PC-3 (cell line): ENCODE measurements around the gene STRADA. TPM values are rescaled to one million over a fixed set of nuclear protein-coding genes. Genes with fewer than 3 reads are reported as not detected.

Source experiments
- ATAC-seq: fragments of 200-7000 bp; cut with Tn5 transposase; 2 replicates; pipeline ENCODE4 v1.9.1; 2020; ENCODE audit warnings: mild to moderate bottlenecking, moderate library complexity
- BruUV-seq: library from RNA; stranded (reverse); fragments of 400-500 nt; replicated peaks from 2 replicates; lab custom pipeline; 2021; lab: Mats Ljungman, UMichigan
- CTCF ChIA-PET: fragments of 300-600 bp; sonication (Branson Sonifier 250); formaldehyde crosslinking; loops from one replicate; lab custom pipeline; 2022; ENCODE audit warnings: antibody characterized with exemption; lab: Charles Lee
- POLR2A ChIA-PET: fragments of 300-600 bp; sonication (Branson Sonifier 250); formaldehyde crosslinking; loops from one replicate; lab custom pipeline; 2022; ENCODE audit warnings: antibody characterized with exemption; ENCODE audit not compliant: unreplicated experiment; lab: Charles Lee
- DNase-seq: peaks from one replicate; pipeline ENCODE4 v3.0.0-alpha.2; 2015
- H2AFZ ChIP-seq: fragments of 300-600 bp; sonication (generic); 2 replicates; pipeline ENCODE4 v1.6.0; 2016; ENCODE audit warnings: antibody characterized with exemption, low read length
- H3F3A ChIP-seq: fragments of 300-600 bp; sonication (generic); one replicate; pipeline ENCODE4 v1.6.0; 2017; ENCODE audit warnings: antibody characterized with exemption, low read length, control low read depth, mild to moderate bottlenecking; ENCODE audit not compliant: unreplicated experiment
- H3K27ac ChIP-seq: fragments of 300-600 bp; sonication (generic); 2 replicates; pipeline ENCODE4 v1.5.1; 2016; ENCODE audit warnings: mild to moderate bottlenecking, low read length
- H3K27me3 ChIP-seq: fragments of 300-600 bp; sonication (generic); 2 replicates; pipeline ENCODE4 v1.6.1; 2016; ENCODE audit warnings: low read length, mixed read lengths
- H3K36me3 ChIP-seq: fragments of 300-600 bp; sonication (generic); 2 replicates; pipeline ENCODE4 v1.6.1; 2016; ENCODE audit warnings: low read depth, mixed run types, low read length, mixed read lengths
- H3K4me1 ChIP-seq: fragments of 300-600 bp; sonication (generic); 2 replicates; pipeline ENCODE4 v1.5.1; 2016; ENCODE audit warnings: low read length; ENCODE audit not compliant: insufficient read depth
- H3K4me2 ChIP-seq: fragments of 300-600 bp; sonication (generic); 2 replicates; pipeline ENCODE4 v1.6.0; 2016; ENCODE audit warnings: low read length
- H3K4me3 ChIP-seq: fragments of 300-600 bp; sonication (generic); 2 replicates; pipeline ENCODE4 v1.5.1; 2016; ENCODE audit warnings: mild to moderate bottlenecking, low read length, mixed read lengths
- H3K79me2 ChIP-seq: fragments of 300-600 bp; sonication (generic); 2 replicates; pipeline ENCODE4 v1.6.1; 2017; ENCODE audit warnings: low read length, mixed read lengths
- H3K9ac ChIP-seq: fragments of 300-600 bp; sonication (generic); 2 replicates; pipeline ENCODE4 v1.6.0; 2016; ENCODE audit warnings: mild to moderate bottlenecking, low read length
- H3K9me2 ChIP-seq: fragments of 300-600 bp; sonication (generic); replicated peaks from 2 replicates; pipeline ENCODE4 v1.6.1; 2016; ENCODE audit warnings: mixed run types, low read length, mixed read lengths
- H3K9me3 ChIP-seq: fragments of 300-600 bp; sonication (generic); 2 replicates; pipeline ENCODE4 v1.6.1; 2016; ENCODE audit warnings: low read length, mixed read lengths
- H4K20me1 ChIP-seq: fragments of 300-600 bp; sonication (generic); 2 replicates; pipeline ENCODE4 v1.6.1; 2016; ENCODE audit warnings: low read length, mixed read lengths
- EZH2 ChIP-seq: fragments of 300-600 bp; sonication (generic); IDR thresholded peaks from one replicate; pipeline ENCODE4 v1.6.1; 2017; ENCODE audit warnings: antibody characterized with exemption, mild to moderate bottlenecking, low read length; ENCODE audit not compliant: unreplicated experiment
- EZH2phosphoT487 ChIP-seq: fragments of 300-600 bp; sonication (generic); IDR thresholded peaks from 2 replicates; pipeline ENCODE4 v1.6.1; 2018; ENCODE audit warnings: mild to moderate bottlenecking, antibody characterized with exemption, low read length, borderline replicate concordance
- intact Hi-C: fragments of 100-400 bp; cut with micrococcal nuclease; formaldehyde crosslinking; loops from 2 replicates; pipeline ENCODE4 v1.9.0; 2023
- total RNA-seq: library from RNA; depleted of rRNA; stranded (reverse); fragments of >200 nt; gene quantifications from 2 replicates; pipeline ENCODE4 v1.2.3, GENCODE V29; 2014
- TF ChIP-seq, protein P1 (sequence below): fragments of 300-600 bp; sonication (generic); conservative IDR thresholded peaks from 2 replicates; pipeline ENCODE4 v1.5.1; 2017; ENCODE audit warnings: antibody characterized with exemption, low read depth, mild to moderate bottlenecking, low read length

STRADA gene
- total RNA-seq, 1 experiment from 2014 or later: 17.9 TPM

- no peaks in the 10 kb centered on the region for H3K4me1 ChIP-seq
- H3K4me3 ChIP-seq: no peak overlapping the region
- H3K79me2 ChIP-seq: no peaks in the 10 kb centered on the region
- ATAC-seq: no peak
- H3K36me3 ChIP-seq: no peaks in the 10 kb centered on the region
- no peak overlapping the region for H3K27ac ChIP-seq
- H3F3A ChIP-seq: no peaks in the 10 kb centered on the region
- DNase-seq: no peak
- intact Hi-C loops: no loop called here
- H3K9me3 ChIP-seq: no peaks in the 10 kb centered on the region
- BruUV-seq: no TSS peak
- H3K9me2 ChIP-seq: no peaks in the 10 kb centered on the region
- H4K20me1 ChIP-seq: no peaks in the 10 kb centered on the region
- no peak overlapping the region for H3K9ac ChIP-seq
- POLR2A ChIA-PET: no interaction called here
- H3K27me3 ChIP-seq: no peaks in the 10 kb centered on the region
- no peak overlapping the region for H3K4me2 ChIP-seq
- TF ChIP-seq, protein P1, sequence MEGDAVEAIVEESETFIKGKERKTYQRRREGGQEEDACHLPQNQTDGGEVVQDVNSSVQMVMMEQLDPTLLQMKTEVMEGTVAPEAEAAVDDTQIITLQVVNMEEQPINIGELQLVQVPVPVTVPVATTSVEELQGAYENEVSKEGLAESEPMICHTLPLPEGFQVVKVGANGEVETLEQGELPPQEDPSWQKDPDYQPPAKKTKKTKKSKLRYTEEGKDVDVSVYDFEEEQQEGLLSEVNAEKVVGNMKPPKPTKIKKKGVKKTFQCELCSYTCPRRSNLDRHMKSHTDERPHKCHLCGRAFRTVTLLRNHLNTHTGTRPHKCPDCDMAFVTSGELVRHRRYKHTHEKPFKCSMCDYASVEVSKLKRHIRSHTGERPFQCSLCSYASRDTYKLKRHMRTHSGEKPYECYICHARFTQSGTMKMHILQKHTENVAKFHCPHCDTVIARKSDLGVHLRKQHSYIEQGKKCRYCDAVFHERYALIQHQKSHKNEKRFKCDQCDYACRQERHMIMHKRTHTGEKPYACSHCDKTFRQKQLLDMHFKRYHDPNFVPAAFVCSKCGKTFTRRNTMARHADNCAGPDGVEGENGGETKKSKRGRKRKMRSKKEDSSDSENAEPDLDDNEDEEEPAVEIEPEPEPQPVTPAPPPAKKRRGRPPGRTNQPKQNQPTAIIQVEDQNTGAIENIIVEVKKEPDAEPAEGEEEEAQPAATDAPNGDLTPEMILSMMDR: no peak
- H2AFZ ChIP-seq: no peak overlapping the region
- CTCF ChIA-PET: no interaction called here
Measured at GRCh38 chr17:63685041-63685440, 56.6 kb downstream of the STRADA start.

DNA sequence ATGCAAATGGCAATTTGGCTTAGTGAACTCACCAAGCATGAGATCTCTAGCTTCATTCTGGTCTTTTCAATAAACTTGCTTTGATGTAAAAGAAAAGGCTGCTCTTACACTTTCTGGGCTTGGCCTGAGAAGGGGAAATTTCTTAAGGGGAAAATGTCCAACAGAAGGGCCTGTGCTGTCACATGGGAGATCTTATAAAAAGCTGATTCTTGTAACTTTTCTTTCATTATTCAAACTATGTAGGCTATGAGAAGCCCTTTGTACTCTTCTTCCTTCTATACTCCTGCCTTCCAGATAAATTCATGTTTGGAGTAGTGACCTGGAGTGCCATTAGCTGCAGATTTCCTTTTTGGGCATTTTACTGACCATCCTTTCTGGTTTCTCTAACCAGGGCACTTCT, 58.6 kb downstream of the STRADA start:
- H3K9me3 ChIP-seq: no peaks in the 10 kb centered on the region
- no peak overlapping the region for H2AFZ ChIP-seq
- ATAC-seq (no peak), DNase-seq (no peak)
- H3K27me3 ChIP-seq: no peaks in the 10 kb centered on the region
- no TSS peak for BruUV-seq
- no peaks in the 10 kb centered on the region for H3K9me2 ChIP-seq
- no peaks in the 10 kb centered on the region for H3K36me3 ChIP-seq
- H3K4me3 ChIP-seq: no peak overlapping the region
- no peaks in the 10 kb centered on the region for H3F3A ChIP-seq
- no peaks in the 10 kb centered on the region for H3K79me2 ChIP-seq
- CTCF ChIA-PET: no interaction called here
- intact Hi-C loops: no loop called here
- no peak overlapping the region for H3K9ac ChIP-seq
- TF ChIP-seq EZH2 (no peak), EZH2phosphoT487 (no peak)
- TF ChIP-seq, protein P1: no peak
- no peak overlapping the region for H3K27ac ChIP-seq
- H3K4me1 ChIP-seq: no peaks in the 10 kb centered on the region
- POLR2A ChIA-PET: no interaction called here
- H3K4me2 ChIP-seq: no peak overlapping the region
- H4K20me1 ChIP-seq: no peaks in the 10 kb centered on the region

DNA sequence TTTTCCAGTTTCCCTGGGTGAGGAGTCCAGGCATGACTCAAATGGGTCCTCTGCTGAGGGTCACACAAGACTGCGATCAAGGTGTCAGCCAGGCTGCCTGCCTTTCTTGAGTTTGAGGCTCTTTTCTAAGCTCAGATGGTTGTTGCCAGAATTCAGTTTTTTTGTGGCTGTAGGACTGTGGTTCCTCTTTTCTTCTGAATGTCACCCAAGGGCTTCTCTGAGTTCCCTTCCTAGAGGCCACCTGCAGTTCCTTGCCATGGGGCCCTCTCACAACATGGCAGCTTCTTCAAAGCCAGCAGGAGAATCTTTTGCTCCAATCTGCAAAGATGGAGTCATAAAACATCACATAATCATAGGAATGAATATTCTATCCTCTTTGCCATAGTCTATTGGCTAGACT, 59.2 kb downstream of the STRADA start:
- H3F3A ChIP-seq: no peaks in the 10 kb centered on the region
- H3K4me2 ChIP-seq: no peak overlapping the region
- H3K9me2 ChIP-seq: no peaks in the 10 kb centered on the region
- ATAC-seq: no peak
- no peaks in the 10 kb centered on the region for H3K27me3 ChIP-seq
- ChIA-PET POLR2A (no interaction called here), CTCF (no interaction called here)
- H4K20me1 ChIP-seq: no peaks in the 10 kb centered on the region
- no peaks in the 10 kb centered on the region for H3K9me3 ChIP-seq
- intact Hi-C loops: no loop called here
- no peak overlapping the region for H2AFZ ChIP-seq
- no peak for DNase-seq
- no peaks in the 10 kb centered on the region for H3K36me3 ChIP-seq
- no peaks in the 10 kb centered on the region for H3K79me2 ChIP-seq
- H3K27ac ChIP-seq: no peak overlapping the region
- H3K4me1 ChIP-seq: no peaks in the 10 kb centered on the region
- no peak overlapping the region for H3K9ac ChIP-seq
- TF ChIP-seq, protein P1: no peak
- TF ChIP-seq EZH2phosphoT487: no peak
- no peak for TF ChIP-seq EZH2
- H3K4me3 ChIP-seq: no peak overlapping the region
- BruUV-seq: no TSS peak
